K562 (cell line): ENCODE results near the gene TRDMT1. TPM values are rescaled to one million over a fixed set of nuclear protein-coding genes. Genes with fewer than 3 reads are reported as not detected.

Experiments
- BRCA1 ChIP-seq, 2 experiments: fragments of 450-650 bp in 1 of 2; sonication (generic) in 1 of 2; formaldehyde crosslinking in 1 of 2; IDR thresholded peaks; 2 replicates each; pipeline versions ENCODE4 v1.5.0 to v1.6.1; 2017 to 2020; ENCODE audit warnings: mild to moderate bottlenecking in 1 of 2, missing genetic modification reagents in 1 of 2
- NR2C2 ChIP-seq, 2 experiments: fragments of 200-800 bp in 1 of 2; sonication (Bioruptor generic) in 1 of 2; sonication (generic) in 1 of 2; formaldehyde crosslinking in 1 of 2; IDR thresholded peaks; 2 replicates each; pipeline versions ENCODE4 v1.6.1 to v1.8.0; 2016 to 2022; ENCODE audit warnings: mild to moderate bottlenecking in 1 of 2, missing compliant biosample characterization in 1 of 2, missing genetic modification characterization in 1 of 2, missing genetic modification reagents in 1 of 2
- NRF1 ChIP-seq, 2 experiments: fragments of 450-650 bp; IDR thresholded peaks in 1 of 2; conservative IDR thresholded peaks in 1 of 2; 2 replicates each; pipeline ENCODE4 v1.6.1; 2014; ENCODE audit warnings: mild to moderate bottlenecking in 2 of 2
- PHTF2 ChIP-seq: fragments of 250-450 bp; sonication (Bioruptor Pico); IDR thresholded peaks from 2 replicates; pipeline ENCODE4 v1.5.0; 2021; ENCODE audit warnings: mild to moderate bottlenecking
- POLR2AphosphoS2 ChIP-seq: IDR thresholded peaks from 2 replicates; pipeline ENCODE4 v1.6.1; 2012; ENCODE audit warnings: low read length, improper control_type of control experiment
- PTRF ChIP-seq: fragments of 450-650 bp; IDR thresholded peaks from 2 replicates; pipeline ENCODE4 v1.6.1; 2016; ENCODE audit warnings: mild to moderate bottlenecking, missing genetic modification characterization, missing compliant biosample characterization
- RCOR1 ChIP-seq, 2 experiments: IDR thresholded peaks; 2 replicates each; pipeline ENCODE4 v1.6.1; 2012; ENCODE audit warnings: low read depth in 2 of 2, low read length in 2 of 2, borderline replicate concordance in 1 of 2, improper control_type of control experiment in 1 of 2
- SLC30A9 ChIP-seq: fragments of 250-450 bp; sonication (Bioruptor Pico); IDR thresholded peaks from 2 replicates; pipeline ENCODE4 v1.8.0; 2022; ENCODE audit warnings: mild to moderate bottlenecking, moderate library complexity
- ZNF23 ChIP-seq: fragments of 250-450 bp; sonication (Bioruptor Pico); IDR thresholded peaks from 2 replicates; pipeline ENCODE4 v1.4.0; 2020; ENCODE audit warnings: mild to moderate bottlenecking
- ZNF24 ChIP-seq: fragments of 450-650 bp; IDR thresholded peaks from 2 replicates; pipeline ENCODE4 v1.6.1; 2016
- ZNF311 ChIP-seq: fragments of 250-450 bp; sonication (Bioruptor Pico); IDR thresholded peaks from 2 replicates; pipeline ENCODE4 v1.4.0; 2020; ENCODE audit warnings: mild to moderate bottlenecking, moderate library complexity
- ZNF695 ChIP-seq: fragments of 450-650 bp; formaldehyde crosslinking; IDR thresholded peaks from 2 replicates; pipeline ENCODE4 v1.4.0; 2020; ENCODE audit warnings: mild to moderate bottlenecking, moderate library complexity
- polyA plus RNA-seq, 8 experiments: library from polyadenylated mRNA; depleted of rRNA in 4 of 8; stranded (reverse) in 5 of 8; unstranded in 3 of 8; fragments of >200 nt; fragmentation: Nextera tagmentation in 2 of 8; fragmentation: Illumina TruSeq in 1 of 8; extraction: Ambion mirVana in 2 of 8; extraction: Trizol in 1 of 8; gene quantifications; 2 replicates each; pipeline versions ENCODE4 v1.2.1 to v1.2.3, GENCODE V29; 2011 to 2014; ENCODE audit warnings: inconsistent platforms in 1 of 8, missing spikeins in 1 of 8
- total RNA-seq, 7 experiments: library from RNA; depleted of rRNA in 6 of 7; stranded (reverse); fragments of >200 nt in 6 of 7; fragmentation: Illumina TruSeq in 2 of 7; extraction: Trizol in 2 of 7; gene quantifications; 2 replicates each; pipeline versions ENCODE4 v1.2.1 to v1.2.3, GENCODE V29; 2011 to 2021; ENCODE audit warnings: low replicate concordance in 1 of 7
- TF ChIP-seq, protein P1 (sequence below): fragments of 200-600 bp; sonication (generic); IDR thresholded peaks from one replicate; pipeline ENCODE4 v1.6.1; 2012; ENCODE audit warnings: mild to moderate bottlenecking, low read depth, low read length, inconsistent platforms
- TF ChIP-seq, protein P2 (sequence below): fragments of 450-650 bp; IDR thresholded peaks from 2 replicates; pipeline ENCODE4 v1.6.1; 2016

The TRDMT1 gene
- total and polyA plus RNA-seq, 9 of the 15 experiments (the other 6 are each of a cell fraction or from before 2014, with no cell fraction given), result 5.4 to 12.6 (median 9.3) TPM

DNA sequence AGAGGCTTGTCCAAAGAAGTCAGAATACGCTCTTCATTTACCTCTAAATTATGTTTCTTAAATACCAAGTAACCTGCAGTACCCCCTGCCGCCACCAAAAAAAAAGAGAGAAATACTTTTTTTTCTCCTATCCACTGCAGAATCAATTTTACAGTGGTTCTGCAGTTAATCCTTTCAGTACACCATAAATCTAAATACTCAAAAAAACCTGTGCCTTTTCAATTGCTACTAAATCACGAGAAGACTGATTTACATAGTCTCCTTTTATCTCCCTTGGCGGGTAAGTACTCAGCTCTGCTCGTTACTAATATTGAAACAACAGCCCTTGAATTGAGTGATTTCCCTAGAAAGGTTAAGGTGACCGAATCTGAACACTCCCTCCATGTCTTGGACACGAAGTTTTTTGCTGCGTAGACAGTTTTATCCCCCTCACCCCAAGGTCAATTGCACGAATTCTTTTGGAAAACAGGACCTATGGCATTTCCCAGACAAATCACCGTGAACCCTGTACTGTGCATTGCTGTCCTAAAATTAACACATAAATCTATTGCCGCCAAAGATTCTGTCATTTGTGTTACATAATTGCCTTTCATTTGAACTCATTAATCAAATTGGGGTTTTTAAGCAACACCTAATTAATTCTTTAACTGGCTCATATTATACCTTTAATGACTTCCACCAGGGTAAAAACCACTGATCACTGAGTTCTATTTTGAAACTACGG lies 26.1 kb upstream of the TRDMT1 start (continued):
- TF ChIP-seq NR2C2 (CRISPR knock-in tag; IDR thresholded peaks at IDR 0.05) (no peak), NR2C2 (tag; IDR thresholded peaks at IDR 0.05) (peak; percentile 68), RCOR1 (IDR thresholded peaks at IDR 0.05; ENCODE audit: borderline replicate concordance in 1 of 2, low read depth in 2 of 2, low read length in 2 of 2) (peak in 1 of 2 experiments; percentile 41; a peak in 1 of 4 replicates), PHTF2 (CRISPR knock-in tag) (no peak), ZNF24 (no peak), PTRF (tag) (no peak), SLC30A9 (CRISPR knock-in tag) (no peak), NRF1 (conservative IDR thresholded peaks at IDR 0.05 in 1 of 2, IDR thresholded peaks at IDR 0.05 in 1 of 2) (no peak), ZNF311 (CRISPR knock-in tag) (no peak), BRCA1 (IDR thresholded peaks at IDR 0.05) (no peak), BRCA1 (CRISPR knock-in tag; IDR thresholded peaks at IDR 0.05) (no peak), POLR2AphosphoS2 (no peak), ZNF695 (CRISPR knock-in tag) (no peak), ZNF23 (CRISPR knock-in tag) (no peak)
- TF ChIP-seq, protein P1, sequence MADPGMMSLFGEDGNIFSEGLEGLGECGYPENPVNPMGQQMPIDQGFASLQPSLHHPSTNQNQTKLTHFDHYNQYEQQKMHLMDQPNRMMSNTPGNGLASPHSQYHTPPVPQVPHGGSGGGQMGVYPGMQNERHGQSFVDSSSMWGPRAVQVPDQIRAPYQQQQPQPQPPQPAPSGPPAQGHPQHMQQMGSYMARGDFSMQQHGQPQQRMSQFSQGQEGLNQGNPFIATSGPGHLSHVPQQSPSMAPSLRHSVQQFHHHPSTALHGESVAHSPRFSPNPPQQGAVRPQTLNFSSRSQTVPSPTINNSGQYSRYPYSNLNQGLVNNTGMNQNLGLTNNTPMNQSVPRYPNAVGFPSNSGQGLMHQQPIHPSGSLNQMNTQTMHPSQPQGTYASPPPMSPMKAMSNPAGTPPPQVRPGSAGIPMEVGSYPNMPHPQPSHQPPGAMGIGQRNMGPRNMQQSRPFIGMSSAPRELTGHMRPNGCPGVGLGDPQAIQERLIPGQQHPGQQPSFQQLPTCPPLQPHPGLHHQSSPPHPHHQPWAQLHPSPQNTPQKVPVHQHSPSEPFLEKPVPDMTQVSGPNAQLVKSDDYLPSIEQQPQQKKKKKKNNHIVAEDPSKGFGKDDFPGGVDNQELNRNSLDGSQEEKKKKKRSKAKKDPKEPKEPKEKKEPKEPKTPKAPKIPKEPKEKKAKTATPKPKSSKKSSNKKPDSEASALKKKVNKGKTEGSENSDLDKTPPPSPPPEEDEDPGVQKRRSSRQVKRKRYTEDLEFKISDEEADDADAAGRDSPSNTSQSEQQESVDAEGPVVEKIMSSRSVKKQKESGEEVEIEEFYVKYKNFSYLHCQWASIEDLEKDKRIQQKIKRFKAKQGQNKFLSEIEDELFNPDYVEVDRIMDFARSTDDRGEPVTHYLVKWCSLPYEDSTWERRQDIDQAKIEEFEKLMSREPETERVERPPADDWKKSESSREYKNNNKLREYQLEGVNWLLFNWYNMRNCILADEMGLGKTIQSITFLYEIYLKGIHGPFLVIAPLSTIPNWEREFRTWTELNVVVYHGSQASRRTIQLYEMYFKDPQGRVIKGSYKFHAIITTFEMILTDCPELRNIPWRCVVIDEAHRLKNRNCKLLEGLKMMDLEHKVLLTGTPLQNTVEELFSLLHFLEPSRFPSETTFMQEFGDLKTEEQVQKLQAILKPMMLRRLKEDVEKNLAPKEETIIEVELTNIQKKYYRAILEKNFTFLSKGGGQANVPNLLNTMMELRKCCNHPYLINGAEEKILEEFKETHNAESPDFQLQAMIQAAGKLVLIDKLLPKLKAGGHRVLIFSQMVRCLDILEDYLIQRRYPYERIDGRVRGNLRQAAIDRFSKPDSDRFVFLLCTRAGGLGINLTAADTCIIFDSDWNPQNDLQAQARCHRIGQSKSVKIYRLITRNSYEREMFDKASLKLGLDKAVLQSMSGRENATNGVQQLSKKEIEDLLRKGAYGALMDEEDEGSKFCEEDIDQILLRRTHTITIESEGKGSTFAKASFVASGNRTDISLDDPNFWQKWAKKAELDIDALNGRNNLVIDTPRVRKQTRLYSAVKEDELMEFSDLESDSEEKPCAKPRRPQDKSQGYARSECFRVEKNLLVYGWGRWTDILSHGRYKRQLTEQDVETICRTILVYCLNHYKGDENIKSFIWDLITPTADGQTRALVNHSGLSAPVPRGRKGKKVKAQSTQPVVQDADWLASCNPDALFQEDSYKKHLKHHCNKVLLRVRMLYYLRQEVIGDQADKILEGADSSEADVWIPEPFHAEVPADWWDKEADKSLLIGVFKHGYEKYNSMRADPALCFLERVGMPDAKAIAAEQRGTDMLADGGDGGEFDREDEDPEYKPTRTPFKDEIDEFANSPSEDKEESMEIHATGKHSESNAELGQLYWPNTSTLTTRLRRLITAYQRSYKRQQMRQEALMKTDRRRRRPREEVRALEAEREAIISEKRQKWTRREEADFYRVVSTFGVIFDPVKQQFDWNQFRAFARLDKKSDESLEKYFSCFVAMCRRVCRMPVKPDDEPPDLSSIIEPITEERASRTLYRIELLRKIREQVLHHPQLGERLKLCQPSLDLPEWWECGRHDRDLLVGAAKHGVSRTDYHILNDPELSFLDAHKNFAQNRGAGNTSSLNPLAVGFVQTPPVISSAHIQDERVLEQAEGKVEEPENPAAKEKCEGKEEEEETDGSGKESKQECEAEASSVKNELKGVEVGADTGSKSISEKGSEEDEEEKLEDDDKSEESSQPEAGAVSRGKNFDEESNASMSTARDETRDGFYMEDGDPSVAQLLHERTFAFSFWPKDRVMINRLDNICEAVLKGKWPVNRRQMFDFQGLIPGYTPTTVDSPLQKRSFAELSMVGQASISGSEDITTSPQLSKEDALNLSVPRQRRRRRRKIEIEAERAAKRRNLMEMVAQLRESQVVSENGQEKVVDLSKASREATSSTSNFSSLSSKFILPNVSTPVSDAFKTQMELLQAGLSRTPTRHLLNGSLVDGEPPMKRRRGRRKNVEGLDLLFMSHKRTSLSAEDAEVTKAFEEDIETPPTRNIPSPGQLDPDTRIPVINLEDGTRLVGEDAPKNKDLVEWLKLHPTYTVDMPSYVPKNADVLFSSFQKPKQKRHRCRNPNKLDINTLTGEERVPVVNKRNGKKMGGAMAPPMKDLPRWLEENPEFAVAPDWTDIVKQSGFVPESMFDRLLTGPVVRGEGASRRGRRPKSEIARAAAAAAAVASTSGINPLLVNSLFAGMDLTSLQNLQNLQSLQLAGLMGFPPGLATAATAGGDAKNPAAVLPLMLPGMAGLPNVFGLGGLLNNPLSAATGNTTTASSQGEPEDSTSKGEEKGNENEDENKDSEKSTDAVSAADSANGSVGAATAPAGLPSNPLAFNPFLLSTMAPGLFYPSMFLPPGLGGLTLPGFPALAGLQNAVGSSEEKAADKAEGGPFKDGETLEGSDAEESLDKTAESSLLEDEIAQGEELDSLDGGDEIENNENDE, result no peak
- TF ChIP-seq, protein P2, sequence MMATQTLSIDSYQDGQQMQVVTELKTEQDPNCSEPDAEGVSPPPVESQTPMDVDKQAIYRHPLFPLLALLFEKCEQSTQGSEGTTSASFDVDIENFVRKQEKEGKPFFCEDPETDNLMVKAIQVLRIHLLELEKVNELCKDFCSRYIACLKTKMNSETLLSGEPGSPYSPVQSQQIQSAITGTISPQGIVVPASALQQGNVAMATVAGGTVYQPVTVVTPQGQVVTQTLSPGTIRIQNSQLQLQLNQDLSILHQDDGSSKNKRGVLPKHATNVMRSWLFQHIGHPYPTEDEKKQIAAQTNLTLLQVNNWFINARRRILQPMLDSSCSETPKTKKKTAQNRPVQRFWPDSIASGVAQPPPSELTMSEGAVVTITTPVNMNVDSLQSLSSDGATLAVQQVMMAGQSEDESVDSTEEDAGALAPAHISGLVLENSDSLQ, result peak; percentile 37; the same call in 1 of the 2 replicates
